H1 (cell line): ENCODE measurements around the gene RANBP3L. TPM values are rescaled to one million over a fixed set of nuclear protein-coding genes. Genes with fewer than 3 reads are reported as not detected.
"Not testable (repeated sequence)": the region's sequence is repeated elsewhere in the genome, so short reads cannot be mapped to it uniquely, and the experiment has no call there.

Experiments used
- CTCF ChIA-PET: fragments of 300-600 bp; sonication (Branson Sonifier 250); formaldehyde crosslinking; loops from one replicate; lab custom pipeline; 2021; ENCODE audit not compliant: partially characterized antibody; lab: Charles Lee
- POLR2A ChIA-PET: fragments of 300-600 bp; sonication (Branson Sonifier 250); formaldehyde crosslinking; loops from one replicate; lab custom pipeline; 2021; ENCODE audit warnings: inconsistent platforms; ENCODE audit not compliant: partially characterized antibody; lab: Charles Lee
- DNase-seq, 2 experiments: peaks; one replicate each; pipeline versions ENCODE4 v3.0.0 to v3.0.0-alpha.2; 2010 to 2022; ENCODE audit warnings: low spot score in 2 of 2, low read depth in 1 of 2, mixed read lengths in 1 of 2
- FAIRE-seq: peaks from 2 replicates; lab custom pipeline; 2011; peaks lifted over from hg19 to GRCh38; lab: Jason Lieb, UNC
- H2AFZ ChIP-seq: 2 replicates; pipeline ENCODE4 v1.8.1; 2012; ENCODE audit warnings: low read length, inconsistent platforms
- H2AK5ac ChIP-seq: 2 replicates; pipeline ENCODE4 v1.6.1; 2013; ENCODE audit warnings: low read depth, low read length
- H2BK120ac ChIP-seq: replicated peaks from 2 replicates; pipeline ENCODE3; 2013; ENCODE audit warnings: low read depth, low read length, inconsistent platforms
- H2BK12ac ChIP-seq: 2 replicates; pipeline ENCODE4 v1.6.1; 2013; ENCODE audit warnings: low read depth, low read length
- H2BK15ac ChIP-seq: 2 replicates; pipeline ENCODE4 v1.6.1; 2013; ENCODE audit warnings: low read length
- H2BK20ac ChIP-seq: 2 replicates; pipeline ENCODE4 v1.6.1; 2013; ENCODE audit warnings: low read length
- H2BK5ac ChIP-seq: 2 replicates; pipeline ENCODE4 v1.6.1; 2013; ENCODE audit warnings: low read depth, low read length
- H3K14ac ChIP-seq: 2 replicates; pipeline ENCODE4 v1.6.1; 2013; ENCODE audit warnings: inconsistent platforms; ENCODE audit not compliant: insufficient read length
- H3K18ac ChIP-seq: 2 replicates; pipeline ENCODE4 v1.6.1; 2013; ENCODE audit warnings: low read length; ENCODE audit errors: extremely low read depth
- H3K23ac ChIP-seq: 2 replicates; pipeline ENCODE4 v1.6.1; 2013; ENCODE audit warnings: inconsistent platforms; ENCODE audit not compliant: insufficient read length
- H3K23me2 ChIP-seq: 2 replicates; pipeline ENCODE4 v1.6.1; 2013; ENCODE audit warnings: low read depth, low read length
- H3K27ac ChIP-seq: 2 replicates; pipeline ENCODE4 v1.6.1; 2011; ENCODE audit warnings: low read depth, low read length, inconsistent platforms
- H3K27me3 ChIP-seq, 4 experiments: replicated peaks in 1 of 4; 1 replicate in 1 of 4; 2 replicates in 3 of 4; pipeline versions ENCODE4 v1.6.1 to v1.8.1; 2011 to 2013; ENCODE audit warnings: low read length in 3 of 4, mild to moderate bottlenecking in 3 of 4, inconsistent platforms in 2 of 4, mixed read lengths in 2 of 4, moderate library complexity in 1 of 4; ENCODE audit not compliant: control insufficient read depth in 3 of 4, insufficient read depth in 3 of 4; ENCODE audit errors: extremely low read depth in 1 of 4
- H3K36me3 ChIP-seq, 4 experiments: 2 replicates each; pipeline versions ENCODE4 v1.6.1 to v1.8.1; 2011 to 2013; ENCODE audit warnings: mild to moderate bottlenecking in 4 of 4, low read length in 3 of 4, moderate library complexity in 2 of 4, control low read depth in 1 of 4, inconsistent platforms in 1 of 4; ENCODE audit not compliant: insufficient read depth in 4 of 4, control insufficient read depth in 2 of 4
- H3K4ac ChIP-seq: replicated peaks from 2 replicates; pipeline ENCODE3; 2013; ENCODE audit warnings: low read length, low read depth, mixed read lengths, inconsistent platforms; ENCODE audit not compliant: insufficient read length
- H3K4me1 ChIP-seq, 4 experiments: replicated peaks in 1 of 4; 1 replicate in 1 of 4; 2 replicates in 3 of 4; pipeline versions ENCODE4 v1.6.1 to v1.8.1; 2011 to 2013; ENCODE audit warnings: low read length in 3 of 4, inconsistent platforms in 2 of 4, mixed read lengths in 1 of 4; ENCODE audit not compliant: insufficient read depth in 4 of 4, control insufficient read depth in 3 of 4
- H3K4me2 ChIP-seq, 2 experiments: 2 replicates each; pipeline versions ENCODE4 v1.6.1 to v1.8.1; 2011 to 2013; ENCODE audit warnings: low read depth in 2 of 2, low read length in 2 of 2, control low read depth in 1 of 2, inconsistent platforms in 1 of 2, mild to moderate bottlenecking in 1 of 2; ENCODE audit not compliant: insufficient read depth in 1 of 2
- H3K4me3 ChIP-seq, 4 experiments: fragments of 200-600, 300-600 bp in 1 of 4; sonication (generic), shearing (Covaris generic), sonication (Bioruptor Twin) in 1 of 4; 2 replicates each; pipeline versions ENCODE4 v1.5.1 to v1.8.1; 2011 to 2016; ENCODE audit warnings: low read length in 4 of 4, low read depth in 3 of 4, control low read depth in 2 of 4, inconsistent platforms in 2 of 4, mild to moderate bottlenecking in 2 of 4, mixed read lengths in 1 of 4, moderate library complexity in 1 of 4; ENCODE audit not compliant: insufficient read depth in 2 of 4; ENCODE audit errors: extremely low read depth in 1 of 4
- H3K56ac ChIP-seq: replicated peaks from 2 replicates; pipeline ENCODE3; 2013; ENCODE audit warnings: low read depth, mild to moderate bottlenecking, mixed read lengths, low read length, inconsistent platforms; ENCODE audit not compliant: insufficient read length
- H3K79me1 ChIP-seq: 2 replicates; pipeline ENCODE4 v1.6.1; 2013; ENCODE audit warnings: low read depth, low read length, control low read depth
- H3K79me2 ChIP-seq, 2 experiments: 2 replicates each; pipeline versions ENCODE4 v1.6.1 to v1.8.1; 2012 to 2013; ENCODE audit warnings: low read length in 2 of 2, mild to moderate bottlenecking in 2 of 2, inconsistent platforms in 1 of 2; ENCODE audit not compliant: insufficient read depth in 2 of 2, control insufficient read depth in 1 of 2
- H3K9ac ChIP-seq, 4 experiments: replicated peaks in 1 of 4; 1 replicate in 1 of 4; 2 replicates in 3 of 4; pipeline versions ENCODE4 v1.6.1 to v1.8.1; 2011 to 2013; ENCODE audit warnings: low read depth in 3 of 4, low read length in 3 of 4, control low read depth in 2 of 4, mild to moderate bottlenecking in 2 of 4, moderate library complexity in 2 of 4, inconsistent platforms in 1 of 4; ENCODE audit errors: extremely low read depth in 1 of 4
- H3K9me3 ChIP-seq, 2 experiments: 2 replicates each; pipeline versions ENCODE4 v1.6.1 to v1.8.1; 2012 to 2013; ENCODE audit warnings: mild to moderate bottlenecking in 2 of 2, moderate library complexity in 2 of 2, control low read depth in 1 of 2, inconsistent platforms in 1 of 2, low read depth in 1 of 2, low read length in 1 of 2, mixed read lengths in 1 of 2; ENCODE audit not compliant: insufficient read depth in 2 of 2
- H4K20me1 ChIP-seq, 2 experiments: replicated peaks in 1 of 2; 2 replicates each; pipeline versions ENCODE3 to v1.8.1; 2011 to 2013; ENCODE audit warnings: inconsistent platforms in 2 of 2, low read length in 2 of 2, mild to moderate bottlenecking in 1 of 2; ENCODE audit not compliant: insufficient read depth in 2 of 2, control insufficient read depth in 1 of 2
- H4K5ac ChIP-seq: 2 replicates; pipeline ENCODE4 v1.6.1; 2013; ENCODE audit warnings: low read length, low read depth, mixed read lengths, inconsistent platforms; ENCODE audit not compliant: insufficient read length
- H4K8ac ChIP-seq: 2 replicates; pipeline ENCODE4 v1.8.0; 2013; ENCODE audit warnings: mild to moderate bottlenecking, moderate library complexity, low read length, inconsistent platforms; ENCODE audit not compliant: insufficient read depth; ENCODE audit errors: extremely low read depth
- H4K91ac ChIP-seq: replicated peaks from 2 replicates; pipeline ENCODE3; 2013; ENCODE audit warnings: low read length, mixed read lengths, inconsistent platforms; ENCODE audit not compliant: insufficient read length
- WGBS, 2 experiments: shearing (Covaris generic) in 1 of 2; methylation state at CpG; one replicate each; pipeline versions ENCODE4 v1.1.6 to v1.1.7; 2013 to 2015; ENCODE audit warnings: low lambda C conversion rate in 2 of 2, mixed read lengths in 2 of 2, inconsistent platforms in 1 of 2, low coverage in 1 of 2, missing lambda C conversion rate in 1 of 2; ENCODE audit not compliant: insufficient replicate concordance in 2 of 2, insufficient coverage in 1 of 2, insufficient read length in 1 of 2; ENCODE audit errors: extremely low coverage in 1 of 2, missing lambda C conversion rate in 1 of 2; 5-methylcytosine and 5-hydroxymethylcytosine counted together
- polyA plus RNA-seq, 7 experiments: library from polyadenylated mRNA; depleted of rRNA in 3 of 7; stranded (reverse) in 5 of 7; unstranded in 2 of 7; fragments of >200 nt in 5 of 7; fragments of 200-250 nt in 2 of 7; gene quantifications; 1 replicate in 5 of 7; 2 replicates in 1 of 7; 4 replicates in 1 of 7; pipeline versions ENCODE4 v1.2.1 to v1.2.3, GENCODE V29; 2011 to 2013; ENCODE audit warnings: missing spikeins in 2 of 7, mixed read lengths in 2 of 7
- total RNA-seq: library from RNA; stranded (reverse); fragmentation: NEBNext Ultra II Directional; extraction: Animal tissue kit (Norgen Biotek cat#: 25700); gene quantifications from 2 replicates; pipeline ENCODE4 v1.2.1, GENCODE V29; 2021

Gene RANBP3L
- total and polyA plus RNA-seq, 2 of the 8 experiments (the other 6 are each of a cell fraction or from before 2014, with no cell fraction given), result not detected

GRCh38 chr5:36198783-36199182, 102.9 kb downstream of the RANBP3L start:
- FAIRE-seq, H3K4me1 ChIP-seq, H3K14ac ChIP-seq, H2BK12ac ChIP-seq, H3K9me3 ChIP-seq, H4K5ac ChIP-seq, H2AK5ac ChIP-seq, H2BK5ac ChIP-seq, DNase-seq, H3K23me2 ChIP-seq, H4K8ac ChIP-seq, H3K27me3 ChIP-seq, H4K91ac ChIP-seq, H2AFZ ChIP-seq, H3K23ac ChIP-seq, H3K9ac ChIP-seq, H3K18ac ChIP-seq, POLR2A ChIA-PET, H3K4me3 ChIP-seq, H3K27ac ChIP-seq, H2BK20ac ChIP-seq, H2BK120ac ChIP-seq, H3K79me1 ChIP-seq, H4K20me1 ChIP-seq, H3K56ac ChIP-seq, H3K4me2 ChIP-seq, H3K4ac ChIP-seq, H2BK15ac ChIP-seq, H3K79me2 ChIP-seq: not testable (repeated sequence)
- WGBS, 2 experiments, result 95% methylated on average over 2 of the region's 3 CpGs; no CpG with 5 or more reads in 1 of the 2 experiments
- CTCF ChIA-PET, result interaction anchor here (0.6 to 2.3 kb wide), 2 partner anchors 120 to 233 kb away, joined by 3 to 5 read pairs; no protein-coding TSS in a partner anchor
- peaks cover 0 to 18% (median 1%) of the 10 kb centered on the region in 4 experiments; a peak in 2 of 8 replicates for H3K36me3 ChIP-seq

Other genes starting within 250 kb of the RANBP3L start
- 19.4 and 20.4 TPM in 2 replicates for gene UGT3A2, start 235.0 kb downstream of the RANBP3L start, total RNA-seq
- gene UGT3A2, start 235.0 kb downstream of the RANBP3L start, polyA plus RNA-seq (2011; rRNA removed), result 20.6 and 28.8 TPM in 2 replicates
- gene LMBRD2, start 150.0 kb downstream of the RANBP3L start, total RNA-seq, result 3.9 and 4.1 TPM in 2 replicates
- gene LMBRD2, start 150.0 kb downstream of the RANBP3L start, polyA plus RNA-seq (2011; rRNA removed), result 0.89 and 1.1 TPM in 2 replicates
- gene SKP2, start 149.8 kb downstream of the RANBP3L start, total RNA-seq, result 104 TPM in 2 replicates
- 44.3 and 49.9 TPM in 2 replicates for gene SKP2, start 149.8 kb downstream of the RANBP3L start, polyA plus RNA-seq (2011; rRNA removed)
- gene NADK2, start 60.0 kb downstream of the RANBP3L start, total RNA-seq, result 16.1 and 16.4 TPM in 2 replicates
- 3.3 and 3.4 TPM in 2 replicates for gene NADK2, start 60.0 kb downstream of the RANBP3L start, polyA plus RNA-seq (2011; rRNA removed)